ENCODE data around the gene ERC2.
"Not testable (repeated sequence)": the region's sequence is repeated elsewhere in the genome, so short reads cannot be mapped to it uniquely, and the experiment has no call there.

The ERC2 gene

DNA sequence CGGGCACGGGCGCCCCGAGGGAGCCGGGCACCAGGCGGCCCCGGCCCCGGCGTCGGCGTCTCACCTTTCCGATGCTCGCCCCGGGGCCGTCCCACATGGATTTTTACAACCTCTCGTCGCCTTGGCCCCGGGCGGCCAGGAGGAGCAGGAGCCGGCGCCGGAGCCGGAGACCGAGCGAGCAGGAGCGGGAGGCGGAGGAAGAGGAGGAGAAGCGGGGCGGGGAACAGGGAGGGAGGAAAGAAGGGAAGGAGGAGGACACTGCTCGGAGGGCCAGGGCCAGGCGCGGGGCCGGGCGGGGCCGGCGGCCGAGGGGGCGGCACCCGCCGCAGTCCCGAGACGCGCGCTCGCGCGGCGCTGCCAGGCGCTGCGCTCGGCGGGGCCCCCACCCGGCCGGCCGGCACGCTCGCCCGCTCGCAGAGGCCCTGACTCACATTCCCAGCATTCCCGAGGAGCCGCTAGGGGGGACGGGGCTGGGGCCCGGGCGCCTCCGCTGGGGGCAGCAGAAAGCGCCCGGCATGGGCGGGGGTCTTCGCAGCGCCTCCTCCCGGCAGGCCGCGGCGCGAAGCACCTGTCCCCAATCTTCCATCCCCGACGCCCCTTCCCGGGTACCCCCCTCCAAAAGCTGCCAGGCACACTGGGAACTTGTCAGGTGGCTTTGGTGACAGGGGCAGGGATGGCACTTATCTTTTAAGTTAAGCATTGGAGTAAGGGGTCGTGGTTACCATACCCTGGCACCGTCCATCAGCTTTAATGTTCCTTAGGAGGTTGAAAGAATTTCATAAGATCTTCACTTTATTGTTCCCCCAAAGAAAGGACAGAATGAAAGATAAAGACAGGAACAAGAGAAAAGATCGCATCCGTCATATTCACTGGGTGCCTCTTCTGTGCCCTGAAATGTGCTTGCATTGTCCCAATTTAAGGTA is at the start of gene ERC2:
TSS of gene ERC2 (minus strand) at position 284 of the 923 bp plus-strand sequence.
- no peak for DNase-seq (ENCODE audit: low read depth)

DNA sequence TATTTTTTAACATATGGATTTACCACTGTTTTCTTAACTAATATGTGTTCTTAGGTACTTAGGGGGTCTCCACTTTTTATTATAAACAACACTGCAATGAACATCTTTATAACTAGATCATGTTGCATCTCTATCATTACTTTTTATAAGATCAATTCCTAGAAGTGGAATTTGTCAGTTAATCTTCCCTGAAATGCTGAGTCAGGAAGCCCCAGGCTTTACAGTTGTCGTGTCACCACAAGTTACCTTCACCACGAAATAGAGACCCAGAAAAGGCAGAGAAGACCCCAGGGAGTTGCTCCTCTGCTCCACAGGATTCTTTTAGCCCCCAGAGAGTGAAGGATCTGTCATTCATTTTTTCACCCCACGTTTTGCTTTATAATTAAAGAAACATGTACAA is 34.5 kb upstream of the ERC2 start:
- no peak for DNase-seq (ENCODE audit: low read depth)

DNA sequence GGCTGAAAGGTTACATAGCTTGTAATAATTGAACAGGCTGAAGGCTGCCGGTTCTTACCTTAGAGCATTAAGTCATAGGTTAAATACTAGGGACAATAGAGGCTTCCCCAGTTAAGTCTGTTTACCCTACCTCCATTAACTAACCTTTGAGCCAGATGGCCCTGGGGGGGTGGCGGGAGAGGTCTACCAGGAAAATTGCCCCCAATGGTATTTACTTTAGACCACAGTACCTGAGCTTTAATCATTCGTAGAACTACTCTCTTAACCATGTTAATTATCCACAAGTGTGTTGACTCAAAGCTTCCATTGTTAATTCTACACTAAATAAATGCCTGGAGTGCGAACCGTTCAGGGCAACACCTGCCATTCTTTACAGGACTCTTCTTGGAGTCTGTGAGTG is 28.1 kb upstream of the ERC2 start:
- not testable (repeated sequence) for DNase-seq (ENCODE audit: low read depth)

DNA sequence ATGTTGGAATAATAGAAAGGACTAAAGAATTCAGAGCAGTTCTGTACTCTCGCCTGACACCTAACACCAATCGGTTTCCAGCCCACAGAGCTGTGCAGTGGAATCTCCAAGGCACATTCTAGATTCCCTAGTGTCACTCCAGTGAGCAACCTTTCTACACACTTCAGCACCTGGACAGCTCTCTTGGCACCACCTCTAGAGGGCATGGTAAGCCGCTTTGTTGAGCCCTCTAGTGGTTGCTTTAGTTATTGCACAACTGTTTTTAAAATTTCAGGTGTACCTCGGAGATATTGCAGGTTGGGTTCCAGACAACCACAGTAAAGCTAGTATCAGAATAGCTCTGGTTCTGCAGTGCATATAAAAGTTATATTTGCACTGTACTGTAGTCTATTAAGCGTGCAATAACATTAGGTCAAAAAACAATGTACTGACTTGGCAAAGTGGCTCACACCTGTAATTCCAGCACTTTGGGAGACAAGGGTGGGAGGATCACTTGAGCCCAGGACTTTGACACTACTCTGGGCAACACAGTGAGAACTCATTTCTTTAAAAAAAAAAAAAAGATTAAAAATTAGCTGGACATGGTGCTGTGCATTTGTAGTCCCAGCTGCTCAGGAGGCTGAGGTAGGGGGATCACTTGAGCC is 26.5 kb upstream of the ERC2 start:
- DNase-seq (ENCODE audit: low read depth) = peak; percentile 36

DNA sequence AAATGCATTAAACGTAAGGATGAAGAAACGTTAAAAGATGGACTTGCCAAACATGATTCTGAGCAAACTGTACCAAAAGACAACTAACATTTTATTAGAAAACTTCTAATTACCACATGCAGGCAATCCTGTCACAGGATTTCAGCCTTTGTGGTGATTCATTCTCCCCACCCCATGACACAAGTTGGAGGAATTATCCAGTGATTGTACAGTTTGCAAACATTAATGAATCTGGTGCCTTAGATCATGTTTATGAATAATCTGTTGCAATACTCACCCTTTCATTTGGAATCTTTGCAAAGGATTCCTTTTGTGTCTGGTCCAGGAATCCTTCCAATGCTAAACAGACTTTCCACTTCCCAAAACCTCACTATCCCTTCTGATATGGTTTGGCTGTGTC is 23.3 kb upstream of the ERC2 start:
- DNase-seq (ENCODE audit: low read depth) = no peak

DNA sequence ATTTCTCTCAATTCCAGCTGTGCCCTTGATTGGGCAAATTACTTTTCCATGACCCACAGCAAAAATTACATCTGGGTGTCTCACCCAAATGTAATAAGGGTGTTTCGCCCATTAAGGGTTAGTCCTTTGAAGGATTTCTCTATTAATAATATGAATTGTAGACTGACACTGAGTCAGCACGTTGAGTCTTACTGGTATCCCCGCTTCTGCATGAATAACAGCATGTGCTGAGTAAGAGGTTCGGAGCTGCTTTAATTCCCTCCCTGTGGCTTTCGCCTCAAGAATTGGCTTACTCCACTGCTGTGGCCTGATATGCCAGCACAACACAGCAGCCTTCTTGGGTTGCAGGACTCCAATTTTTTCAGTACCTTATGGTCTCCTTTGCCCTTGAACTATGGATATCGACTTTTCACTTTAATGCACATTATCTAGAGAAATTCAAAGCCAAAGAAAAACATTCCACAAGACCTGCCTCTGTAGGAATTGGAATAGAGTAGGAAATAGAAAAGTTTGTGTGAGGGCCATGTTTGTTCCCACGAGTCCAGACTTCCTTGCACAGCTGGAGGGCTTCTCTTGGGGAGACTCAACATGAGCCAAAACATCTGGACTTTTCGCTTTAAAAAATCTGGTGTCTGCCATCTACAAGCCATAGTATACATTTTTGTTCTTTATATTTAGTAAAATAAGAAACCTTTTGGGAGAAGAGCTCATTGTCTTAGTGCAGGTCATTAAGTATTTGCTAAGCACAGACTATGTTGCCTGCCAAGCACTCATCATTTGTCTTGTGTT is 20.7 kb upstream of the ERC2 start:
- no peak for DNase-seq (ENCODE audit: low read depth)

DNA sequence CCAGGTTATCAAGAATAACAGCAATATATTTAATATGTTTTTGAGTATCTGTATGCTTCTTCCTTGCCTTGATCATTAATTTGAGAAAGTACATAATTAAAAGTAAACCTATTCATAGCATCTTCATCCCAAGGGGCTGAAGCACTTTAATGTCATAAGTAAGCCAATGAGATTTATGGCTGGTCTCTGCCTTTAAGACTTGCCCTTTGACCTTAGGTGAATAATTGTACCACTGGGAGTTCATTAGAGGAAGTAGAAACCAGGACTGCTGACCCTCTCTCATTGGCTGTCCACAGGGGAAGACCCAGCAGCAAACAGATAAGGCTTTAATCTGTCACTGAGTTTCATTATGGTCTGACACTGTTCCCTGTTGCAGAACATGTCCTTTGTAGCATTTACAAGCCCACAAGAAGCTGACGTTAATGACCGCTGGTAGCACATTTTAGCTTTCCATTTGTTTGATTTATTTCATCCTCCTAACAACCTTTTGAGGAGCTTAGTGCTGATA is 16.3 kb upstream of the ERC2 start:
- no peak for DNase-seq (ENCODE audit: low read depth)

DNA sequence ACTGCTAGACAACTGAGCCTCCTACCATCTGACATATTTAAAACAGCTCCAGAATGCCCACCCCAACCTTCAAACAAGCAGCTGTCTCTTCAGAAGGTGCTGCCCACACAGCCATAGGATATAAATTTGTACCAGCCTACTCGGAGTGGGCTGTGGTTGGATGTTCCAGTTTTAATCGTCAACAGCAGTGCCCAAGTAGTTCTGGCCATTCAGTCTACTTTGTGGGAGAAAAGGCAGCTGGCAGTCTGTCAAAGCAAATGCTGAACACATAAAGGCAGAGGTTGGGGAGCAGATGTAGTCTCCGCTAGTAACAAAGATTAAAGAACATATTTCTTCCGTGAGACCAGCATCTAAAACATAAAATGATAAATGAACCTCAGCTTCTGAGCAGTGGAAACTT is 15.9 kb upstream of the ERC2 start:
- DNase-seq (ENCODE audit: low read depth) = no peak

DNA sequence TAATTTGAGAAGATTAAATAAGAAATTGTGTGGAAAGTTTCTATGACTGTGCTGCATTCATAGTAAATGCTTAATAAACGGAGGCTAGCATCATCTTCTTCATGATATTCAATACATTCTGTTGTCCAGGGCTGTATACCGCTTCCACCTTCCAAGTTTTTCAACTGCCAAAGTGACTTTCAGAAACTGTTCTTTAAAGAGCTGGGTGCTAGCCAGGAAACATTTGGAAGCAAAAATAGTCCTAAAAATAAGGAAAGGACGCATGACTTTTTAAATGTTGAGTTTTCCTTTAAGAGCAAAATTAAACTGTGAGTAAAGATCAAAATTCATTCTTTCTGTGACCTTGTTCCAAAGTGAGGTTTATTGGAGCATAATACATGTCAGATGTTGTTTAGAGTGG is 9.4 kb upstream of the ERC2 start:
- DNase-seq (ENCODE audit: low read depth) = no peak

DNA sequence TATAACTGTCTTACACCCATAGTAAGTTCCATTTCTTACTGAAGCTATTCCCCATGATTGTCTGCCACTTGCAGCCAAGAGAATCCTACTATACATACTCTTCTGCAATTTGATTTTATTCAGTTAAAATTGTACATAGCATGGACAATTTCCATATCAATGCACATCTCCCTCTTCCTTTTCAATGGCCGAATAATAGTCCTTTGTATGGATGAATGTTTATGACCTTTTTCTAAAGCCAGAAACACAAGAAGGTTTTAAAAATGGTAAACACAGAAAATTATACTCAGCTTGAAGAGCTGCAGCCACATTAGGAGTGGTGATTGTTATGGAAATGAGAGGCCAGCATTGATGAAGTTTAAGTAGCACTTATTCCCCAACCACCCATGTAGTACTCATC is 8.5 kb upstream of the ERC2 start:
- no peak for DNase-seq (ENCODE audit: low read depth)

DNA sequence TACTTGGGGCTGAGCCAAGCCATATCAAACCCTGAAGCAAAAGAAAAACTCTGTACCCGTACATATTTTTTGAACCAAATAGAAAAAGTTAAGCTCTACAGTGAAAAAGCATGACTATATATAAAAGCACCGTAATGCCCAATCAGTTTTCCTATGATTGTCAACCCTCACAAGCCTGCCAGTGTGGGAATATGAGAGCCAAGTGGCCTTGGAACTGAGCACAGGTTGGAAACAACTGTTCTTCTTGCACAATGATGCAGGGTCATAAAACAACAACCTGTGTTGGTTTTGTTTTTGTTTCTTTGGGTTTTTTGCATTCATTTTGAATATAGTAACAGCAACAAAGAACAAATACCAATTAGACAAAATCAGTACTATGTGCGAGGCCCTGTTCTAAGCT is 3.5 kb upstream of the ERC2 start:
- DNase-seq (ENCODE audit: low read depth) = no peak

DNA sequence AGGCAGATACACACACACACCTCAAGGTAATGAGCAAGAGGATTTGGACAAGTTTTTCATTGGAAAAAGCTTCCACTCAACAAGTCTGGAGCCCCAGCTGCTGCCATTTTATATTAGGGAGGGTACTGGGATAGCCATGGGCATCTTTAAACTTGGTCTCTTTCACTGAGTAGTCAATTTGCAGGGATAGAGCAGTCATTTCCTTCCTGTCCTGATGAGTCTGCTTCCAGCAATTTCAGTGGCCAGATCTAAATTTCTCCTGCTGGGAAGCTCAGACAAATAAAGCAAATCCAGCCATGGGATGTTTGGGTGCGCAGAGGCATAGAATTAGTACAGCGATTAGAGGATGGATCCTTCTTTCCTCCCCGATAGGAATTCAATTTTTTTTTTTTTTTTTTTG is 874 bp upstream of the ERC2 start:
- DNase-seq (ENCODE audit: low read depth) = no peak

DNA sequence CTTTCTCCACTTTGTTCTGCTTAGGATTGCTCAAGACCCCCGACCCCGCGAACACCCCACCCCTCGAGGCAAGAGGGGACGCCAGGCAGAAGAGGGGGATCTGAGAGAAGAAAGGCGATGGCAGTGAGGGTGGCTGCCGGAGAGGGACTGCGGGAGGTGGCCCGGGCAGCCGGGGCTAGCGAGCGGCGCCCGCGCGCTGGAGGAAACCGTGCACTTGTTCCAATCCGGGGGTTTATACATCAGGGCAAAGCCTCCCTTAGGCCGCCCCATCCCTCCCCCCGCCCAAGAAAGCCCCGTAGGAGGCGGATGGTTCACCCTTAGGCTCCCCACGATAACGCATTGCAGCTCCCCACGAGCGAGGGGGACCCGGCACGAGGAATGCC is 475 bp downstream of the ERC2 start:
- DNase-seq (ENCODE audit: low read depth) = no peak

DNA sequence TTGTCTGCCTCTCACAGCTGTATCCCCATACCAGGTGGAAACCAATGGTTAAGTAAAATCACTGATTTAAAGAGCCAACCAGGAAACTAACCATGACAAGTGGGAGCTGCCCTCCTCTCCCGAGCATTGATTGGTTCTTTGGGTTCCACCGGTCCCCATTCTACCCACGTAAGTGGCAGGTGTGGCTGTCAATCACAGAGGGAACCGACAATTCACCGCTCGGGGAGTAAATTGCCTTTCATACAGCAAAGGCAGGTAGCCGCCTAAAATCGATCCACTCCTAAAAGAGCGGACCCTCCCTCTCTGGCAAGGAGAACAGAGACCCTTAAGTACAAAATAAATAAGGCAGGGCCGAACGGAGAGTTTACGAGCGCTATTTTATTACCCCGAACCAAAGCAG is 1.2 kb downstream of the ERC2 start:
- DNase-seq (ENCODE audit: low read depth) = no peak

DNA sequence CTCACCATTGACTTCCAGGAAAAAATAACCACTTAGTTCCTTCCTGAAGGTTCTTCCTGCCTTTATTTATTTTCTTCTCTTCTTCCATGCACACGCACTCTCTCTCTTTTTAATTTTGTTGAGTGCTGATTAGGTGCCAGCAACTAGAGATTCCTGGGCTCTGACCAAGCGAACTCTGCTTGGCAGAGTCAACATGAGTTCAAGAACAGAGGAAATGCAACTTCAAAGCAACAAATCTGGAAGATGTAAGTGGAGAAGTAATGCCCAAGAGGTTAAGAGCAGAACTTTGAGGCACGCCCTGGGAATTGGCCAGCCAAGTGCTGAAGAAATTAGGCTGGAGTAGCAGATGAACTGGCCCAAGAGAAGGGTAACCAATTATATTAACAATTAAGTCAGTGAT is 8.5 kb downstream of the ERC2 start:
- DNase-seq (ENCODE audit: low read depth) = no peak

DNA sequence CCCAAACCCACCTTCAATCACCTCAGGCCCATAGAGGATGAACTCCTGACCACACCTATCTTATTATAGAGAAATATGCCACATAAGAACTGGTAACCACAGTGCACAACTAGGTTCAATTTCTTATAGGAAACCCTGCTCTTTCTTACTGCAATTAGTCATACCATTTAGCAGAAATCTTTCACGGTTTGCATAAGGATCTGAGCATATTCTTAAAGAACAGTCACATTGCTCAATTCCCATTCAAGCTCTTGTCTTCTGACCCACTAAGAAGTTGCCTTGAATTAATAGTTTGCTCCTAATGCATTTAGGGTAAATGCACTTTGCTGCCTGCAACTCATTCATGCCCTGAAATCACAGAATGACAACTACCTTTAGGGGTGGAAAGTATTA is 9.2 kb downstream of the ERC2 start:
- no peak for DNase-seq (ENCODE audit: low read depth)

DNA sequence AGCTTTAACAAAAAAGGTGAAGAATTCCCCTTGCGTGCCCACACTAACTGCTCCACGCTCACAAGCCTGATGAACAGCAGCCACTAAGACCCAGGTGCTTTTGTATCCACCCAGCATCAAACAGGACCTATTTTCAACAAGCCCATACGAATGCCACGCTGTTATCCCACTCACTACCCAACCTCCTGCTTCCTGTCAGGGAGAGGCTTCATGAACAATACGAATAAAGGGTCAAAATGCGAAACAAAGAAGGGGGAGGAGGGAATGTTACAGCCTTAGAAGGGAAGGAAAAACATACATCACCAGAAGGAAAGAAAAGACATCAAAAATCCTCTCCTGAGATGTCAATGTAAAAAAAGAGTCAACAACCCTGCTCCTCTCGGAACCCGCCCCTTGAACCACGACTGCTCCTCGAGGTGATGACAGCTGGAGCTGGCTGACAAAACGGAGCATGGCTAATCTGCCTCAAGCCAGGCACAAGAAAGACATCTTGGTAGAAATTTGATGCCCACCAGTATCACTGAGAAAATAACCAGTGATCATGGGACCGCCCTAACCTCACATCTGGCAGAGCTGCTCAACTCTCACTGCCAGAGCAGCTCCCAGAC is 9.7 kb downstream of the ERC2 start:
- no peak for DNase-seq (ENCODE audit: low read depth)

DNA sequence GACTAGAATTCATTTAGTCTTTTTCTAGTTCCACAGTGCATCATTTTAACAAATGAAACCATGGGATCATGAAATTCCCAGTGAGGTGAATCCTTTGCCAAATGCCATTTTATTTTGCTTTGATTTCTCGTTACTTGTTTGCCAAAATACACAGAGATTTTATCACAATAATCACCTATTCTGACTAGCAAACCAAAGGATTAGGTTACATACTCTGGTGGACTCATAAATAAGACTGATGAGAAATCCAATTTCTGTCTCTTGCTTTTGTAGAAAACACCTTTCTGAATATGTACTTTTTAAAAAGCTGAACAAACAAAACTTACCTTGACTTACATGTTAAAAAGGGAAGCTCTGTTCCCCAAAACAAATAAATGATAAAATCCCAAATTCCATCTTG is 12.2 kb downstream of the ERC2 start:
- no peak for DNase-seq (ENCODE audit: low read depth)

DNA sequence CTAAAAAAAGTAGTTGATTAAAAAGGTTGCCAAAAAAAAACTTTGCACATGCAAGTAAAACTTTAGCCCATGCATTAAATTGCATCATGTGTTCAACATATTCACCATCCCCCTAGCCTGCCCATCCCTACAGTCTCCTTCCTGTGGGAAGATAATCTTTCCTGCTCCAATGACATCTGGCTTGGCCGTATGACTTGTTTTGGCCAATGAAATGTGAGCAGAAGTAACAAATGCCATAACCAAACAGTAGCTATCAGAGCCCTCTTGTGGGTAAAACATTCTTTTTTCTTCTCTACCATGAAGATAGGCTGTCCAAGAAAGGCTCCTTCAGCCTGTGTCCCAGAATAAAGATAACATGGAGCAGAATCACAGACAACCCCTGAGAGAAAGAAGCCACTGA is 15.3 kb downstream of the ERC2 start:
- DNase-seq (ENCODE audit: low read depth) = no peak

DNA sequence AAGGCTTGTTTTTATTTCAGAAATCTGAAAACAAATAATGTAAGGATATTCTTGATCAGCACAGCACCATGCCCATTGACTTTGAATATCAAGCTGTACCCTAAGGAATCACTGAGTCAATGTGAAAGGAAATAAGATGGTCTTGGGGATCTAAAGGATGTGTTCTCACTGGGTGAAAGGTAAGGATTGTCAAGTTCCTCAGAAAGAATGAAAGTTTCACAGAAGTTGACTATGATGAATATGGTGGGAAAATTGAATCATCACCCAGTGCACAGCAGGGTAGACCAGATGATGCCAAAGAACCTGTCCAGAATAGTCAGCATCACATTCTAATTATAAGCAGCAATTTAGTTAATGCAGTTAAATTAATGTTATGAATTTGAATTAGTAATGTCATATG is 16.2 kb downstream of the ERC2 start:
- no peak for DNase-seq (ENCODE audit: low read depth)

DNA sequence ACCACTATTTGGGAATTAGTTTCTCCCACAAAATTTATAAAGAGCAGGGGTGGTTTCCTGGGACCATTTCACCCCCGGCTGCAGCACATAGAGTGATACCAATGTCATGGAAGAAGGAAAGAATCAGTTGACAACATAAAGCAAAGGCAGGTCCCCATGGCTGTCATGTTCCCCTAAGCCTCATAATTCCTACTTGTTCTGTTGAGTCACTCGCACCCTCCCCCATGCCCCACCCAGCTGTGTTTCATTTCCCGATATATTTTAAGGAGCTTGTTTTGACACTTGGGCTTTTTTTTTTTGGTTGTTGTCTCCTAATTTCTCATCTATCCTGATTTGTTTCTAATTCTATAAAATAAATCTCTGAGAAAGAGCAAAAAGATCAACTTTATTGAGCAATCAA is 24.9 kb downstream of the ERC2 start:
- DNase-seq (ENCODE audit: low read depth) = no peak

DNA sequence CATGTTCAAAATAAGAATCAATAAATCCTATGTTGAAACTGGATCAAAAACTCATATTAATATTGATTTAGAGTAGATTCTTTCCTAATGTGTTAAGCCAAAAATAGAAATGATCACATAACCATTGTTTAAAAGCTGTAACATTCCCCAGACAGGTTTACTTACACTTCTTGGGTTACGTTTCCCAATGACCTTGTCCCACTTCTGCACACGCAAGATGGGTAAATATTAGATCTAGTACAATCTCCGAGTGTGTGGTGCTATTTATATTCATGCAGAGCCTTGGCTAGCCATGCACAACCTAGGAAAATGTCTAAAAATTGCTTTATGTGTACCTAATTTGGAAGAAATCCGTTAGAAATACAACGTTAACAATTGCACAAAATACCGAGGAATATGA is 39.6 kb downstream of the ERC2 start:
- DNase-seq (ENCODE audit: low read depth) = no peak
